ENCODE results near the gene RPL7A. TPM values are rescaled to one million over a fixed set of nuclear protein-coding genes. Genes with fewer than 3 reads are reported as not detected.

Gene RPL7A
- total RNA-seq, 2 donors from 2014 or later: 889 to 895 TPM

DNA sequence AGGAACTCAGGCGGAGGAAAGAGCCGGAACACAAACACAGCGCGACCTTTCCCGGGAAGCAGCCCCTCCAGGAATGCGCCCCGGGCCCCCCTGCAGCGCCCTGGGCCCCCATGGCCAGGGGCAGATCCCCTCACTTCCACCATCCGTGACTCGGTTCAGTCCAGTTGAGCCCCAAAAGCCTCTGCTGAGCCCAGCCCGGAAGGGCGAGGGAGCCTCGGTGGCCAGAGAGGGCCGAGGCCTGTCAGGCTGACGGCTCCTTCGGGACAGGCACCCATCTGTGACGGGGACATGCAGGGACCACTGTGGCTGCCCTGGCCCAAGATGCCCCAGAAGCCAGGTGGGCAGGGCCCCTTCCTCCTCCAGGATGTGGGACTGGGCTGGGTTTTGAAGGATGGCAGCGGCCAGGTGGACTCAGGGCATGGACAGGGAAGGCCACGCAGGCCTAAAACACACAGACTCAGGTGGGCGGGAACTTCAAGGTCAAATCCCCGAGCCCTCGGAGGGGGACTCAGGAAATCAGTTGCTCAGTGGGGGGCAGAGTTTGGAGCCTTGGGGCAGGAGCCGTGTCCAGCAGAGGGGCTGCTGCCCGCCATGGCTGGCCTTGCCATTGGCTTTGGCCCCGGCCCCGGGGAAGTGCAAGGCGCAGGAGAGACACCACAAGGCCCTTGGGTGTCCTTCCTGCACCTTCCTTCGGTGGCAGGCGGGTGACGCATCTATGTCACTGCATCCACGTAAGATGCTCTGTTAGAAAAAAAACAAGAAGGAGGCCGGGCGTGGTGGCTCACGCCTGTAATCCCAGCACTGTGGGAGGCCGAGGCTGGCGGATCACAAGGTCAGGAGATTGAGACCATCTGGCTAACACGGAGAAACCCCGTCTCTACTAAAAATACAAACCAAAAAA is 43.3 kb upstream of the RPL7A start:
- TF ChIP-seq, protein P1, sequence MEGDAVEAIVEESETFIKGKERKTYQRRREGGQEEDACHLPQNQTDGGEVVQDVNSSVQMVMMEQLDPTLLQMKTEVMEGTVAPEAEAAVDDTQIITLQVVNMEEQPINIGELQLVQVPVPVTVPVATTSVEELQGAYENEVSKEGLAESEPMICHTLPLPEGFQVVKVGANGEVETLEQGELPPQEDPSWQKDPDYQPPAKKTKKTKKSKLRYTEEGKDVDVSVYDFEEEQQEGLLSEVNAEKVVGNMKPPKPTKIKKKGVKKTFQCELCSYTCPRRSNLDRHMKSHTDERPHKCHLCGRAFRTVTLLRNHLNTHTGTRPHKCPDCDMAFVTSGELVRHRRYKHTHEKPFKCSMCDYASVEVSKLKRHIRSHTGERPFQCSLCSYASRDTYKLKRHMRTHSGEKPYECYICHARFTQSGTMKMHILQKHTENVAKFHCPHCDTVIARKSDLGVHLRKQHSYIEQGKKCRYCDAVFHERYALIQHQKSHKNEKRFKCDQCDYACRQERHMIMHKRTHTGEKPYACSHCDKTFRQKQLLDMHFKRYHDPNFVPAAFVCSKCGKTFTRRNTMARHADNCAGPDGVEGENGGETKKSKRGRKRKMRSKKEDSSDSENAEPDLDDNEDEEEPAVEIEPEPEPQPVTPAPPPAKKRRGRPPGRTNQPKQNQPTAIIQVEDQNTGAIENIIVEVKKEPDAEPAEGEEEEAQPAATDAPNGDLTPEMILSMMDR (IDR thresholded peaks at IDR 0.05): no peak

GRCh38 chr9:133305731-133306130 is 42.3 kb upstream of the RPL7A start:
- H3K27ac ChIP-seq: no peak overlapping the region
- H3K9me3 ChIP-seq: no peaks in the 10 kb centered on the region
- TF ChIP-seq, protein P1 (IDR thresholded peaks at IDR 0.05): no peak
- no peak for DNase-seq (ENCODE audit: low spot score)
- no peaks in the 10 kb centered on the region for H3K27me3 ChIP-seq (replicated peaks; ENCODE audit: insufficient read depth)
- ATAC-seq (ENCODE audit: insufficient number of reproducible peaks, low FRiP score, low read depth): no peak
- H3K4me3 ChIP-seq: no peak overlapping the region
- H3K4me1 ChIP-seq (ENCODE audit: control insufficient read depth in 1 of 2, low read depth in 2 of 2): no peaks in the 10 kb centered on the region
- H3K36me3 ChIP-seq: no peaks in the 10 kb centered on the region

More for the DNA sequence above, 43.3 kb upstream of the RPL7A start:
- DNase-seq (ENCODE audit: low spot score) (no peak), ATAC-seq (ENCODE audit: insufficient number of reproducible peaks, low FRiP score, low read depth) (no peak)
- no peaks in the 10 kb centered on the region for H3K36me3 ChIP-seq
- H3K4me1 ChIP-seq (ENCODE audit: control insufficient read depth in 1 of 2, low read depth in 2 of 2): no peaks in the 10 kb centered on the region
- no peak overlapping the region for H3K4me3 ChIP-seq
- no peaks in the 10 kb centered on the region for H3K27me3 ChIP-seq (replicated peaks; ENCODE audit: insufficient read depth)
- H3K9me3 ChIP-seq: no peaks in the 10 kb centered on the region
- H3K27ac ChIP-seq: no peak overlapping the region

DNA sequence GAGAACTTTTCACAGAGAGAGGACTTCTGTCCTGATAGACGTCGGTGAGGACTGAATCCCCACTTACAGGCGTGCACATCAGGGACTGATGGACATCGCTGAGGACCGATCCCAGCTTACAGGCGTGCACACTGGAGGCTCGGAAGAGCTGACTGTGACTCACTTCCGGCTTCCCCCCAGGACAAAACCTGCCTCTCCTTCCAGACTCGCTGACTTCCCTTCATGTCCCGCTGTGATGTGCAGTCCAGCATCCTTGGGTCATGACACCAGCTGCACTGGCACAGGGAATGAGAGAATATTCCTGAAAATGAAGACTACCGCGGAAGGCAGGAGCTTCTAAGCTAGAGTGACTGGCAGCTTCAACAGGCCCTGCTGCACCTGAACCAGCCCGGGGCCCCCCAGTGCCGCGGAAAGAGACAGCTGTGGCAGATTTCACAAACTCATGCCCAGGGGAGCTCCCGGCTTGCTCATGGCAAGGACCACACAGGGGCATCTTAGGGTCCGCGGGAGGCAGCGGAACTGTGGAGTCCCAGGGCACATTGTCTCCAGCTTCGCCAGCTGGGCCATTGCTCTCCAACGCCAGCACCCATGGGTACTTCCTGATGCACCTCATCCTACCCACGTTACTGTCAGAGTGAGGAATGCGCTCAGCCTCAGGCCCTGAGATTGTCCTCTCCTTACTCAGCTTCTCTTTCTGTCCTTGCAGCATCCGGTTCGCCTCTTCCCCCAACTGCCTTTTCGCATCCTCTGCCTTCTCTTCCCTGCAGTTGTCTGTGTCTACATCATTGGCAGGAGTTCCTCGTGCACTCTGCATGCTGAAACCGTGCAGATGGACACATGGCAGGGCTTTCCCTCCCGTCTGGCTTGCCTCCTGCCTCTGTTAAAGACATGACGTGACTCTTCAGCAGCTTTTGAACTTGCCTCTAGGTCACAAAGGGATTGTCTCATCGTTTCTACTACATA is 41.5 kb upstream of the RPL7A start:
- TF ChIP-seq, protein P1 (IDR thresholded peaks at IDR 0.05): no peak
- no peaks in the 10 kb centered on the region for H3K9me3 ChIP-seq
- H3K27me3 ChIP-seq (replicated peaks; ENCODE audit: insufficient read depth): no peaks in the 10 kb centered on the region
- no peaks in the 10 kb centered on the region for H3K4me1 ChIP-seq (ENCODE audit: control insufficient read depth in 1 of 2, low read depth in 2 of 2)
- DNase-seq (ENCODE audit: low spot score): no peak
- H3K36me3 ChIP-seq: no peaks in the 10 kb centered on the region
- no peak overlapping the region for H3K4me3 ChIP-seq
- ATAC-seq (ENCODE audit: insufficient number of reproducible peaks, low FRiP score, low read depth): no peak
- no peak overlapping the region for H3K27ac ChIP-seq

GRCh38 chr9:133307301-133307700 is 40.7 kb upstream of the RPL7A start:
- TF ChIP-seq, protein P1 (IDR thresholded peaks at IDR 0.05): no peak
- no peaks in the 10 kb centered on the region for H3K36me3 ChIP-seq
- ATAC-seq (ENCODE audit: insufficient number of reproducible peaks, low FRiP score, low read depth) (no peak), DNase-seq (ENCODE audit: low spot score) (no peak)
- no peak overlapping the region for H3K4me3 ChIP-seq
- H3K27me3 ChIP-seq (replicated peaks; ENCODE audit: insufficient read depth): no peaks in the 10 kb centered on the region
- H3K4me1 ChIP-seq (ENCODE audit: control insufficient read depth in 1 of 2, low read depth in 2 of 2): no peaks in the 10 kb centered on the region
- no peak overlapping the region for H3K27ac ChIP-seq
- no peaks in the 10 kb centered on the region for H3K9me3 ChIP-seq

DNA sequence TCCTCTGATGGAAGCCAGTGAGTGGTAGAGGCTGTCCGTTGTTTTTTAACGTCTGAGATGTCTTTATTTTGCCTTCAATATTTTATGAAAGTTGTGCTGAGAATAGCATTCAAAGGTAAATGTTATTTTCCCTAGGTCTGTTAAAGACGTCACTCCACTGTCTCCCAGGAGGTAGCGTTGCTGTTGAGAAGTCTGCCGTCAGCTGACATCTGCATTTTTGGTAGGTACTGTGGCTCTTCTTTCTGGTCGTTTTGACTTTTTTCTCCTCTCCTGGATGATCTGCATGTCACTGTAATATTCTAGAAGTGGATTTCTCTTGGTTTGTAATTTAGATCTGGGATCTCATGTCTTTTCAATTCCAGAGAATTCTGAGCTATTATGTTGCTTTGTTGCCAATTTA is 38.4 kb upstream of the RPL7A start:
- H3K4me3 ChIP-seq: no peak overlapping the region
- no peaks in the 10 kb centered on the region for H3K4me1 ChIP-seq (ENCODE audit: control insufficient read depth in 1 of 2, low read depth in 2 of 2)
- no peak overlapping the region for H3K27ac ChIP-seq
- no peak for ATAC-seq (ENCODE audit: insufficient number of reproducible peaks, low FRiP score, low read depth)
- H3K9me3 ChIP-seq: no peaks in the 10 kb centered on the region
- H3K36me3 ChIP-seq: no peaks in the 10 kb centered on the region
- TF ChIP-seq, protein P1 (IDR thresholded peaks at IDR 0.05): no peak
- no peak for DNase-seq (ENCODE audit: low spot score)
- no peaks in the 10 kb centered on the region for H3K27me3 ChIP-seq (replicated peaks; ENCODE audit: insufficient read depth)

Measured in thoracic aorta (tissue), 2 donors.